Sigmoid colon (tissue), 7 donors: Measurements from ENCODE around the gene ERAL1. TPM values are rescaled to one million over a fixed set of nuclear protein-coding genes. Genes with fewer than 3 reads are reported as not detected.
A peak's percentile ranks its signal among the peaks of the same experiment; 100 is the strongest.

Experiments used
- DNase-seq: peaks from one replicate; pipeline ENCODE4 v3.0.0-alpha.2; 2019
- H3K27ac ChIP-seq, 4 donors: fragments of 200-600 bp; sonication (generic); one replicate each; pipeline ENCODE4 v1.5.1; 2016 to 2019; ENCODE audit warnings: mild to moderate bottlenecking in 1 of 4
- H3K27me3 ChIP-seq, 3 donors: fragments of 200-600 bp; sonication (generic); one replicate each; pipeline ENCODE4 v1.5.1; 2019; ENCODE audit warnings: mild to moderate bottlenecking in 1 of 3
- H3K36me3 ChIP-seq, 4 donors: fragments of 200-600 bp; sonication (generic); one replicate each; pipeline ENCODE4 v1.5.1; 2016 to 2019
- H3K4me1 ChIP-seq, 4 donors: fragments of 200-600 bp; sonication (generic); one replicate each; pipeline ENCODE4 v1.5.1; 2017 to 2019
- H3K4me3 ChIP-seq, 4 donors: fragments of 200-600 bp; sonication (generic); one replicate each; pipeline ENCODE4 v1.5.1; 2017 to 2019; ENCODE audit warnings: mild to moderate bottlenecking in 2 of 4, moderate library complexity in 1 of 4
- H3K9me3 ChIP-seq, 4 donors: fragments of 200-600 bp in 3 of 4; sonication (generic) in 3 of 4; one replicate each; pipeline versions ENCODE4 v1.5.1 to v1.6.1; 2013 to 2019
- EP300 ChIP-seq, 4 donors: sonication (generic); formaldehyde crosslinking; IDR thresholded peaks; one replicate each; pipeline ENCODE4 v1.6.1; 2017; ENCODE audit warnings: antibody characterized with exemption in 4 of 4
- POLR2A ChIP-seq, 2 donors: fragments of 450-650 bp; IDR thresholded peaks; one replicate each; pipeline ENCODE4 v1.6.1; 2016; ENCODE audit warnings: antibody characterized with exemption in 2 of 2, mild to moderate bottlenecking in 2 of 2, moderate library complexity in 2 of 2
- POLR2AphosphoS5 ChIP-seq, 4 donors: sonication (generic); formaldehyde crosslinking; IDR thresholded peaks; one replicate each; pipeline ENCODE4 v1.6.1; 2017; ENCODE audit warnings: antibody characterized with exemption in 4 of 4
- WGBS, 2 donors: extraction: QIAGEN DNeasy Blood & Tissue Kit; methylation state at CpG; one replicate each; pipeline ENCODE4 v1.1.7; 2013; 5-methylcytosine and 5-hydroxymethylcytosine counted together
- intact Hi-C: fragments of 100-400 bp; cut with DNase I; formaldehyde crosslinking; loops from one replicate; pipeline ENCODE4 v1.15.1; 2023
- polyA plus RNA-seq, 3 donors: library from polyadenylated mRNA; stranded (reverse); fragments of 200-250 nt; gene quantifications; one replicate each; pipeline ENCODE4 v1.2.3, GENCODE V29; 2013
- total RNA-seq, 4 donors: library from RNA; depleted of rRNA; stranded (reverse); fragments of >200 nt; gene quantifications; one replicate each; pipeline ENCODE4 v1.1.0, GENCODE V29; 2016
- TF ChIP-seq, protein P1 (sequence below), 4 experiments: fragments of 450-650 bp in 3 of 4; fragments of 200-600 bp in 1 of 4; IDR thresholded peaks; one replicate each; pipeline ENCODE4 v1.5.1; 2016 to 2019; ENCODE audit warnings: antibody characterized with exemption in 4 of 4, mild to moderate bottlenecking in 3 of 4, moderate library complexity in 2 of 4
- donor health status: healthy with polysubstance abuse.
- donor health status: Bipolar disorder and iron deficiency.
- donor health status: healthy.

Gene ERAL1
- total and polyA plus RNA-seq, 7 donors = 20.2 to 43.2 (median 34.6) TPM

DNA sequence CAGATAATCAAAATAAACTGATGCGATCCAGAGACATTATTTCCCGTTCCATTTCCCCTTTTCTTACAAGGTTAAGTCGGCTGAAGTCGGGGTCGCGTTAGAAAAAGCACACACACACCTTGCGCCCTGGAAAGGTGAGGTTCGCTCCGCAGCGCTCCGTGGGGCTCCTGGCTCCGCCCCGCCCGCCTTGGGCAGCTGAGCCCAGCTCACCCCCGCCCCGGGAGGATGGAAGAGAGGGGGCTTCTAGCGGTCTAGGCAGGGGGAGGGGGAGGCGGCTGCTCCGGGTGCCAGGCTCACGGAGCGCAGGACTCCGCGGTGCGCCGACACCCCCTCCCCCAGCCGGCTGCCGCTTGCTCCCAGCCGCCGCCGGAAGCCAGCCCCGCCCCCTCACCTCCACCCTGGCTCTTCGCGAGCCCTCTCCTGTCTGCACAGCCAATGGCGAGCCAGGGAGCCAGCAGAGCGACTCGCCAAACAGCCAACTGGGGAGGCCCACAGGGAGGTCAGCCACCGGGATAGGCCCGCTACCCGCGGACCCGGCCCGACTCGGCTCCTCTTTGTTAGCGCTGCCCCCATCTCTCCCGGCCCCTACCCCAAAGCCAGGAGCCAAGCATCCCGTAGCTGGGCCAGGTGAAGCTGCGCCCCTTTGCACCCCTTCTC lies 42.6 kb upstream of the ERAL1 start:
- intact Hi-C loops = loop anchor here (2.0 to 5.0 kb wide), 5 partner anchors 40 to 135 kb away; partner anchors contain the start of genes FLOT2, NEK8 and TLCD1
- WGBS, 2 donors = 0 to 1% methylated on average over 47 of the region's 47 CpGs
- H3K9me3 ChIP-seq = no peaks in the 10 kb centered on the region
- no peaks in the 10 kb centered on the region for H3K36me3 ChIP-seq
- peak; percentile 99 for DNase-seq
- H3K4me3 ChIP-seq = peak overlapping the region; percentile 63 to 97 (median 76)
- no peaks in the 10 kb centered on the region for H3K27me3 ChIP-seq
- TF ChIP-seq, protein P1, sequence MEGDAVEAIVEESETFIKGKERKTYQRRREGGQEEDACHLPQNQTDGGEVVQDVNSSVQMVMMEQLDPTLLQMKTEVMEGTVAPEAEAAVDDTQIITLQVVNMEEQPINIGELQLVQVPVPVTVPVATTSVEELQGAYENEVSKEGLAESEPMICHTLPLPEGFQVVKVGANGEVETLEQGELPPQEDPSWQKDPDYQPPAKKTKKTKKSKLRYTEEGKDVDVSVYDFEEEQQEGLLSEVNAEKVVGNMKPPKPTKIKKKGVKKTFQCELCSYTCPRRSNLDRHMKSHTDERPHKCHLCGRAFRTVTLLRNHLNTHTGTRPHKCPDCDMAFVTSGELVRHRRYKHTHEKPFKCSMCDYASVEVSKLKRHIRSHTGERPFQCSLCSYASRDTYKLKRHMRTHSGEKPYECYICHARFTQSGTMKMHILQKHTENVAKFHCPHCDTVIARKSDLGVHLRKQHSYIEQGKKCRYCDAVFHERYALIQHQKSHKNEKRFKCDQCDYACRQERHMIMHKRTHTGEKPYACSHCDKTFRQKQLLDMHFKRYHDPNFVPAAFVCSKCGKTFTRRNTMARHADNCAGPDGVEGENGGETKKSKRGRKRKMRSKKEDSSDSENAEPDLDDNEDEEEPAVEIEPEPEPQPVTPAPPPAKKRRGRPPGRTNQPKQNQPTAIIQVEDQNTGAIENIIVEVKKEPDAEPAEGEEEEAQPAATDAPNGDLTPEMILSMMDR (IDR thresholded peaks at IDR 0.05) = no peak
- TF ChIP-seq EP300 (IDR thresholded peaks at IDR 0.05) (no peak), POLR2A (IDR thresholded peaks at IDR 0.05) (peak in 1 of 2 donors; percentile 19), POLR2AphosphoS5 (IDR thresholded peaks at IDR 0.05) (peak in 3 of 4 donors; percentile 51 to 73 (median 59))
- H3K27ac ChIP-seq = peak overlapping the region; percentile 87 to 95 (median 88)
- H3K4me1 ChIP-seq = peaks cover 0 to 46% (median 40%) of the 10 kb centered on the region in 4 donors

DNA sequence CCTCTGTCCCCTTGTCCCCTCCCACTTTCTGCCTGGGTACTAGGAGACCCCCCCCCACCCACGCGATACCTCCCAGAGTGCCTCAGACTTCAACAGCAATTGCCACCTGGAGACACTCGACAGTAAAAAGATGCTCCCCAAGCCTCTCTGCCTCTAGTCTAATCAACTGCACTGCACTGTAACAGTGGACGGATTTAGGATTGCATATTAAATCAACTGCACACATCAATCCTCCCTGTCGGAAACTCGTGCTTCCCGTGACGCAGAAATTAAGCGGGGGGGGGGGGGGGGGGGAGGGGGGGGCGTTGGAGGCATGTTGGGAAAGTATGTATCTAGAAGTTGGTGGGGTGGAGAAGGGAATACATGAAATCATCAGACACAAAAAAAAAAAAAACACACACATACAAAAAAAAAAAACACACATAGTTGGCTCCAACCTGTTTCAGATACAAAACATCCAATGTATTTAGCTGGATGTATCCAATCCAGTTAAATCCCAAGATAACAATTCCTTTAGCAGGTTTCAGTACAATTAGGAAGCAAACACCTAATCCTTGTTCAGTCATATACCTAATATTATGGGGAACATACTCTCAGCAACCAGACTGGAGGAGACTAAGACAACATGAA lies 42.0 kb upstream of the ERAL1 start:
- 0 to 1% methylated on average over 9 to 10 of the region's 10 CpGs for WGBS, 2 donors

DNA sequence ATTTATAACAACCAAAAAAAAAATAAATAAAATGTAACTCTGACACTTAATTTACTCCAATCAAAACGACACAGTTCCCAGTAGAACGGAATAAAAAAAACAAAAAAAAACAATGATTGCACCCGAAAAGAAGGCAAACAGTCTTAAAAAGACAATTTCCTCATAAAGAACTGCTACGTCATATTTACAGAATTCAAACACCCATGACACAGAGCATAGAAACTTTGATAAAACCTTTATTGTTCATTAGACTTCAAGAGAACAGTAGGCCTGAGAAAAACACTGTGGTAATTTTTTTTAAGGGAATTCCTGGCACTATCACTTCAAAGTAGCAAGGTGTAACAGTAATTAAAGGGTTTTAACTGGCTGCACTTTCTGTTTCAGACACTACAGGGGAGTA lies 38.3 kb upstream of the ERAL1 start:
- WGBS, 2 donors = 65% methylated on average over 4 of the region's 4 CpGs
- H3K9me3 ChIP-seq = no peaks in the 10 kb centered on the region
- H3K4me1 ChIP-seq = peaks cover 0 to 7% (median 3%) of the 10 kb centered on the region in 4 donors
- H3K4me3 ChIP-seq = no peak overlapping the region
- no peaks in the 10 kb centered on the region for H3K27me3 ChIP-seq
- H3K27ac ChIP-seq = no peak overlapping the region
- TF ChIP-seq, protein P1 (IDR thresholded peaks at IDR 0.05) = no peak
- TF ChIP-seq EP300 (IDR thresholded peaks at IDR 0.05) = no peak
- TF ChIP-seq POLR2AphosphoS5 (IDR thresholded peaks at IDR 0.05) = no peak
- no peak for TF ChIP-seq POLR2A (IDR thresholded peaks at IDR 0.05)
- no peak for DNase-seq
- H3K36me3 ChIP-seq = no peaks in the 10 kb centered on the region
- intact Hi-C loops = no loop called here

More for the DNA sequence above, 42.0 kb upstream of the ERAL1 start:
- Histone ChIP-seq H3K9me3 (no peaks in the 10 kb centered on the region), H3K4me3 (peak overlapping the region; percentile 63 to 97 (median 76)), H3K27ac (peak overlapping the region; percentile 87 to 95 (median 88)), H3K27me3 (no peaks in the 10 kb centered on the region), H3K4me1 (peaks cover 0 to 40% (median 33%) of the 10 kb centered on the region in 4 donors), H3K36me3 (no peaks in the 10 kb centered on the region)
- no peak for DNase-seq
- intact Hi-C loops = loop anchor here (2.0 to 5.0 kb wide), 5 partner anchors 39 to 134 kb away; partner anchors contain the start of genes FLOT2, NEK8 and TLCD1
- TF ChIP-seq EP300 (IDR thresholded peaks at IDR 0.05) = no peak
- no peak for TF ChIP-seq POLR2A (IDR thresholded peaks at IDR 0.05)
- TF ChIP-seq, protein P1 (IDR thresholded peaks at IDR 0.05) = no peak
- peak in 2 of 4 donors; percentile 6 to 20 for TF ChIP-seq POLR2AphosphoS5 (IDR thresholded peaks at IDR 0.05)

DNA sequence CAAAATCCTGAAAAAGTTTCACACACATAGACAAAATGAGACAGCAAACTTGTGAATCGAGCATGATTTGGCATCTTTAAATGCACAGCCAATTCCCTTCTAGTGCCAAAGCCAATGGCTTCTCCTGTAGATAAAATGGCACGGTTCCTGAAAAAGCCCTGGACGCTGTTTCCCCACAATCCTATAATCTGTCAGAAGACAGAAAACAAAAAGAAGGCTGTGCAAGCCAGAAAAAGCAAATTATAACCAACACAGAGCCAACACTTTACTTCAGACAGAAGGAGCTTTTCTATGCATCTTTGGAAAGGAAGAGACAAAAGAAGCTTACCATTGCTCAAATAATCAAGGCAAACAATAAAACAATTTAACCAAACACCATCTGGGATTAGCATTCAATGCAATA lies 36.0 kb upstream of the ERAL1 start:
- Histone ChIP-seq H3K27me3 (no peaks in the 10 kb centered on the region), H3K4me1 (no peaks in the 10 kb centered on the region), H3K9me3 (no peaks in the 10 kb centered on the region), H3K27ac (no peak overlapping the region), H3K36me3 (no peaks in the 10 kb centered on the region), H3K4me3 (no peak overlapping the region)
- 83 to 84% methylated on average over 3 of the region's 3 CpGs for WGBS, 2 donors
- no peak for DNase-seq
- TF ChIP-seq EP300 (IDR thresholded peaks at IDR 0.05) (no peak), POLR2A (IDR thresholded peaks at IDR 0.05) (no peak), POLR2AphosphoS5 (IDR thresholded peaks at IDR 0.05) (no peak)
- TF ChIP-seq, protein P1 (IDR thresholded peaks at IDR 0.05) = no peak
- intact Hi-C loops = no loop called here
